NCI-H2171 (cell line): Measurements from ENCODE around the gene ZNF385B.
"Not testable (repeated sequence)": the region's sequence is repeated elsewhere in the genome, so short reads cannot be mapped to it uniquely, and the experiment has no call there.

Experiments
- DNase-seq: peaks from one replicate; lab custom pipeline; 2025; lab: John Stamatoyannopoulos, UW

Gene ZNF385B

DNA sequence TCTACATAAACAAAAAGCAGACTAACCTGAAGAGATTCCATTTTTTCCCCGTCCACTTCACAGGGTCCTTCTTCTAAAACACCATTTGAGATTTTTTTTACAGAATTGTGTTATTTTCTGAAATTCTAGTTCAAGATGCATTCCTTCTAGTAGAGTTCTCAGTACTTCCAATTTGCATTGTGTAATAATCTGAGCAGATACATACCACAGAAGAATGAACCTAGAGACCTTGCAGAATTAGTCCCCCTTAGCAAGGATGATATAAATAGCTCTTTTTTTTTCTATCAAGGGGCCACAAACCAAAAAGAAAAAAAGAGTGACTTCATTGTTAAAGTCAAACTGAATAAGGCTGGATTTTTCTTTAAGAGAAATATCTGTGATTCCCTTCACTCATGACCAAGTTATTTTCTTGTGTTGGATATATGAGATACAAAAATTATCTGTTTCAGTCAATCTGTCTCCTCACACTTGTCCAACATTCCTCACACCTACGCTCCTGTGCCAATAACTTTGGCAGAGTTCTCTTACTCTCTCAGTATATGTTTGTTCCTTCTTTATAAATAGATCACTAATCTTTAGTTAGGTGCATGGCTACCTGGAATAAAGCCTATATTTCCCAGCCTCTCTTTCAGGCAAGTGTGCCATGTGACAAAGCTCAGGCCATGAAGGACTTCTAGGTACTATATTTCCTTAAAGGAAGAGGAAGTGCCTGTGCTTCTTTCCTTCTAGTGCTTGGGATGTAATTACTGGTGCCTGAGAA lies 183.5 kb downstream of the ZNF385B start:
- no peak for DNase-seq

DNA sequence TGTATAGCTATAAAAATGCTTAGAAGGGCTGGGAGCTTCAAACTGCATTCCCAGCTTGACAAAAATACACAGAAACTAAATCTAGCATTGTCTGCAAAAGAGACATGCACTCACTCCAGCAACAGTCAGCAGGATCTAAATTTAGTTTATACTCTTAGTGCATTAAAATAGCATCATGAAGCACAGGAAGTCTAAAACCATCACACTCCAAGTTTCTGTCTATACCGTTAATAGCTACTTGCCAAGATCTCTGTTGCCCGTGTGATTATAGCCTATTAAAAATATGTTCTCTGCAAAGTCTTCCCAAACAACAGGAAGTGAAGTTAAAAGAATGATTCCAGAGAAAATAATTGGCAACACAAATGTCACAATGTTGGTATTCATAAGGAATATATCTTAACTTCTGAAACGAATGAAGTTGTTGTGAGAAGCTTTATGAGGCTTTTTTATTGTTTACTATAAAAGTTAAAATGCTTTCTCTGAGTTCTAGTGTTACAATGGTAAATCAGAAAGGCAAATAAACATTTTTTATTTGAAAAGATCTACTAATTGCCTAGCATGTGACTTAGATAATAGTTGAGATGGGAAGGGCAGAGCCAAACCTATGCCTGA lies 184.2 kb downstream of the ZNF385B start:
- DNase-seq, result no peak

GRCh38 chr2:179675435-179675834 lies 186.0 kb downstream of the ZNF385B start:
- no peak for DNase-seq

DNA sequence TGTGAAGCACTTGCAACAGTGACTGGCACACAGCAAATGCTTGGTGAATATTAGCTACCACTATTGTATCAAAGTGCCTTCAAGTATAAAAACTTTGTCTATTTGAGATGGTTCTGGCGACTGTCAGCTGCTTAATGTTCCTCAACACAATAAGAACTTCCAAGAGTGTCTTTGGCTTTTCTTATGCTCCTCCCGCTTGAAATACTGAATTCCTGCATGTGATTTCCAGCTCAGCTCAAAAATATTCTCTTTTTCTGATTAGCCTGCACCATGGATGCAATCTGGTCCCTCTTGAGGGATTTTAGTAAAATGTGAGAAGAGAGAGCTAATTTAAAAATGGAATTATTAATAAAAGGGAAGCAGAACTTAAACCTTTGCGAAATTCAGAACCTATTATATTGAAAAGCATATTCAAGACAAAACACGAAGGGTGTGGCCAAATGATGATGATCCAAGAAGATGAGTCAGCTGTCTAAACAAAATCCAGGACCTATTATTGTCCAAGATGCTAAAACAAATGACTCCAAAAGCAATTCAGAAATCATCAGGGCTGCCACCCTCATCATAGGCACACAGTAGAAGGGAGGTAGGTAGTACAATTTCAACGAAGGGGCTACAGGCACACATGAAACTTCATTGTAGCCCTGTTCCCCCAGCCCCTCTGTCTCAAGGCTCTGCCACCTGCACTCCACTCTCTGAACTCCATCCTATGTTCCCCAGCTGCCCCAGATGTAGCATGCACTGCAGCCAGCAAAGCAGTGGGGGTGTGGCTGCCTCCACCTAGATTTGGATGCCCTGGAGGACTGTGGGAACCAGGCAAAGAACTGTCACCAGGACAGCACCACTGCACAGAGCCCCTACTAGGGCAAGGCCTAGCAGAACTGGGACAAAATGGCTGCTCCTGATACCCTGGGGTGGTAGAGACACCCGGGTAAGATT lies 190.1 kb downstream of the ZNF385B start:
- no peak for DNase-seq

DNA sequence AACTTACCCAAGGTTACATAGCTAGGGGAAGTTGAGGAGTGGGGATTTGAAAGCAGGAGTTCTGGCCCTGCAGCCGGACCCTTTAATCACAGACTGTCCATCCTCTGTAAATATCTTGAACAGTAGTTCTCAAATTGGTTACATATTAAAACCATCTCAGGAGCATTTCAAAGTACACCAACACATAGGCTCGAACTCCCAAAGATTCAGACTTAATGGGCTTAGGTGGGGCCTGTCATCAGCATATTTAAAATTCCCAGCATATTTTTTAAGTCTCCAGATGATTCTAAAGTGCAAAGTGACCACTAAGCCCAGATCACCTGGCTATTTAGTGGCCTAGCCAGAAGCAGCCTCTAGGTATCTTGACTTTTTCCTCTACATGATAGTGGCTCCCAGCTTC lies 192.2 kb downstream of the ZNF385B start:
- no peak for DNase-seq

DNA sequence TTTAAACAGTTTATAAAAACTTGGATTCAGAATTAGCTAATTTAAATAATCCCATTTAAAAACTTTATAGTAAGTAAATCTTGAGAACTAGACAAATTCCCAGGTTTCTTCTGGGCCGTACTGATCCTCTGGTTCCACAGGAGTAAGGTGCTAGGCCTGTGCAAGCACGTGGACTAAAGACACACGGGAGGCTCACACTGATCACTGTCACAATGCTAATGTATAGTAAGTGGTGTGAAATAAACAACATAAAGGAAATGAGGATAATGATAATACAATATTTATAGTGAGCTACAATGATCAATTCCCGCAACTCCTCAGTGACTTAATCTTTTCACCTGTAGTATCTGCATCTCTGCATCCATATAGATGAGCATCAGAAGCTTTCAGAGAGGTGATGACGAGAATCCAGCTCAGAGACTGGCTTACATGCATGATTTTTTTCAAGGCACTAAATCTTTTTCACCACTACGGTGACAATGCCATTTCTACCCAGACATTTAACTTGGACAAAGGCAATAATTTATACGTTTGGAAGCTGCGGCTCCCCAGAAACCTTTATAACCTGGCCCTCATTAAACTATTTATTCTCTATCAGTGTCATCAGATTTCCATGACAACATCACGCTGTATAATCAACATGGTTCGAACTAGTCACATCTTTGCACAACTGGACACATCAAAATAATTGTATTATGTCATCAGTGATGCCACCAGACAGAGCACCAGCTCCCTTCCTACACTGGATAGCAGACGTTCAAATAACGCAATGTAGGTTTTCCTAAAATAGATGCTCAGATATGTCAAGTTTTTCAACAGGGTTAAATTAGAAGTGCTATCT lies 196.2 kb downstream of the ZNF385B start:
- no peak for DNase-seq

- DNase-seq, result no peak
These were observed 199.4 kb downstream of the ZNF385B start for GRCh38 chr2:179661986-179662385.

DNA sequence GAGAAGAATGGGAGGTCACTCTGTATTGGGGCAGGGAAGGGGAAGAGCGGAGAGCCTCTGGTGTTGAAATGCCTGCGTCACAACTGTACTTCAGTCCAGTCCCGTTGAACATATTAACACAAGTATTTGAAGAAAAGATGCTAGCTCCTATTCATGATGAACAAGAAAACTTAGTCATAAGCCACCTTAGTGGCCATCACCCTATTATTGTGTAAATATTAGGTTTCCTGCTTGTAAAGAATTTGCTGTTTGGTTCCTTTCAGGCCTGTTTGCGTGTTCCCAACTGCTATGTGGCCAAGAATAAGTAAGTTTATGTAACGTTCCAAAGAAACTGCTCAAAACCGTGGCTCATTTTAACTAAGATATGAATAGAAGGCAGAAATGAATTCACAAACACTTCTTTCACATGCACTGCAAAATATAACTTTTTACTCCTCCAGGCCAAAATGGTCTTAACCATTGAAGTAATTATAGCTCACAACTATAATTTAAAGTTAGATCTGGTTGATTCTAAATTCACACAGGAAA lies 204.3 kb downstream of the ZNF385B start:
- no peak for DNase-seq

DNA sequence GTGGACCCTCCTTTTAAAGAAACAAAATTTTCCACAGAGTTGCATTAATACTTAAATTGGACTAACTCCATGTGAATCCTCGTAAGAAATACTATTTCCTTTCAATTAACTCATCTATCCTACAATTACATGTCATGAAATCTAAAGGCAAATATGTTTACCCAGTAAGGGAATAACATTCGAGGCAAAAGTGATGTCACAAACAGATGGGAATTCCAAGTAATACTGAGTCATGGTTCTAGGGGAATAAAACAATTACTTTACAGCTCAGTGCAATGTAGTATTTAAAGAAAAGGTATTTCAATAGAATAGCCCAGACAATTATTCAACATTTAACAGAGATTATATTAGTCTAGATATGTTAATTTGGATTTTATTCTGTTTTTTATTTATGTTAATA lies 205.8 kb downstream of the ZNF385B start:
- no peak for DNase-seq

- no peak for DNase-seq
These were observed 206.6 kb downstream of the ZNF385B start for GRCh38 chr2:179654806-179655205.

DNA sequence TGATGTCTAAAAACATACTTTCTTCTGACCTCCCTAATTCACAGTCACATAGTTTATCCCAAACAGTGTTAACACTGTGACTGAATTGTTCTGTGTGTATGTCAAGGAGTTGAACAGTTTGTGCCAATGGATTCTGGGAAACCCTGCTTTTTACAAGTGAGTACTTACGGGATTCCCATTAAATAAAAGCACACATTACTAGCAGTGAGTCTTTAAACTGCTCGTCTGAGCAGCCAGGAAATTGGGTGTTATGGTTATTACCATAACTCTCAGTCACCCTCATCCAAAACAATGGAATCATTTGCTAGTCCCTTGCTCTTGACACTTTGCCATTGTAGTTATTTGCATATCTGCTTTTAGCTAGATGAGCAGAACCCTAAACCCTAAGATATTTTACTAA lies 209.1 kb downstream of the ZNF385B start:
- DNase-seq, result no peak

GRCh38 chr2:179650420-179650819 lies 211.0 kb downstream of the ZNF385B start:
- DNase-seq, result no peak

GRCh38 chr2:179646862-179647587 lies 214.4 kb downstream of the ZNF385B start:
- DNase-seq, result no peak

- no peak for DNase-seq
These were observed 215.1 kb downstream of the ZNF385B start for GRCh38 chr2:179646173-179646769.

DNA sequence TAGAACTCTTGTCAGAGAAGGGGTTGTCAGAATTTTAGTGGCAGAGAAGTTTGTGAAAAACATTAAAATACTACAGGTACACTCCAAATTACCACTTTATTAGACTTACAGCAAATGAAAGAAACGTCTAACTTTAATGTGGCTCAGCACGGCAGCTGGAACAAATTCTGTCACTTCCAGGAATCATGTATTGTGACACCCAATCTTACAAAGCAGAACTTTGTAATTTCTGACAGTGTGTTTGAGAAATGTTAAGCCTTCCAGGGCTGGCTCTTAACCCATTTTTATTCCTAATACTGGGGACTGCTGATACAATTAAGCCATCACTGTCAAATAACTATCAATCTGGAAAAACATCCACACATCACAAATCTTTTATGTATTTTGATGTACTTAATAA lies 216.4 kb downstream of the ZNF385B start:
- no peak for DNase-seq

DNA sequence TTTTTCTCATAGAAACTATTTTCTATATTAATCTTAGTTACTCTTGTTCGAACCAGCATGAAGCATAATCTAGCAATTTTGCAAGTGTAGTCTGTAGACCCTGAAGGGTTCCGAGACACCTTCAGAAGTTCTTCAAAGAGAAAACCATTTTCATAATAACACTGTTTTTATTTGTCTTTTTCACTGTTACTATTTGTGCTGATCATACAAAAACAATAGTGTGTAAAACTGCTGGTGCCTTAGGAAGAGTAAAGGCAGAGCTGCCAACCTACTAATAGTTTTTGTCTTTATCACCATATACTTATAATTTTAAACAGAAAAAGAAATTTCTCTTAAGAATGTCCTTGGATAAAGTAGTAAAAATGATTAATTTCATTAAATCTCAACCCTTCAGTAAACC lies 218.9 kb downstream of the ZNF385B start:
- DNase-seq, result no peak

DNA sequence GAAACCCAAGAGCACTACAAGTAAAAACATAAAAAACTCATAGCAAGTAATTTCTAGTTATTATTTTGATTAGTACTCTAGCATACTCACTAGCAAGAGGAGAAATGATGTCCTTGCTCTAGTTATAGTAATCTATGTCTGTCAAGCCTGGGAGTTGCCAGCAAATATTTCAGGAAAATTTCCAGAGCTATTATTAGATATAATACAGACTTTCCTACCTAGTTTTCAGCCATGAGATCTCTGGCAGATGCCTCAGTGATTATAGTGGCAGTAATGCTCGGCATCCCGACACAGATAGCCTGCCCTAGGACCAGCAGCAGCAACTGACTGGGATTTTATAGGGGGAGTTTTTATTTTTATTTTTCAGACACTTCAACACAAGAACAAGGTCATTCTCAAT lies 224.4 kb downstream of the ZNF385B start:
- no peak for DNase-seq

DNA sequence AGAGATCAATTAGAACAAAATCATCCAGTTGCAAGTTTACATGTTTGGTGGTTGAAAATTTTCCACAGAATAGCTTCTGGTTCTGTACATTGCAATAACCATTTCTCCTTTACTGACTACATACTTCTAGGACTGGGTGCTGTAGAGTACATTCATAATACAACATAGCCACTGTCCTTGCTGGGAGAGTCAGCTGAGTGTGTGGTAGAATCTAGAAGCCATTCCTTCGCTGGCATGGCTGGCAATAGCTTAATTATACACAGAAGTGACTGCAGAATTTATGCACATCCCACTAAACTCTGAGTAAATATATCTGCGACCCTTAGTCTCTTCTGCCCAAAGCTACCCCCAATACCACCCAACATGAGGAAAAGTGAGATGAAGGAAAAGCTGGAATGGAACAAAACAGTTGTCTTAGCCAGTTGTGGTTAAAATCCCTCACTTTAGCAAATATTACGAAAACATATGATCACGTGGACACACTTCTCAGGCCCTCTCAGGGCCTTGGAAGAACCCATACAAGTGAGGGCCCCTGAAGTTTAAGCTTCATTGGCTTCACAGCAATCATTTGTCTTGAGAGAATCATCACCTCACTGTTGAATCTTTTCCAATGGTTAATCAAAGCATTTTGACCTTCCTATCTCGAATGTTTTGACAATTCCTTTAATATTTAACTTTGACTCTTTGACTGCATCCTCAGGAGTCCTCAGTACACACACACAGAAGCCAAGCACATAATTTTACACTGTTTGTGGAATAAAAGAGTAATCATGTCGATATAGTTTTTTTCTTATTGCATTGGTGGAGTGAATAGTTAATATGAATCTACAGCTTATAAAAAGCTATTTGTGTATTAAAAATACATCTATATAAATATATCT lies 225.1 kb downstream of the ZNF385B start:
- DNase-seq, result no peak

- not testable (repeated sequence) for DNase-seq
These were observed 229.5 kb downstream of the ZNF385B start for GRCh38 chr2:179631769-179632385.
